HS-5 (cell line): Measurements from ENCODE around the gene OR2J1.
A peak's percentile ranks its signal among the peaks of the same experiment; 100 is the strongest.
"Not testable (repeated sequence)": the region's sequence is repeated elsewhere in the genome, so short reads cannot be mapped to it uniquely, and the experiment has no call there.

ENCODE experiments used
- DNase-seq: peaks from one replicate; pipeline ENCODE4 v3.0.0-alpha.2; 2012; ENCODE audit warnings: low read depth

OR2J1 gene

GRCh38 chr6:29099190-29099589 is at the start of gene OR2J1:
OR2J1 (plus strand) TSS chr6:29099490; CDS start chr6:29100943, 1,453 bp downstream.
- DNase-seq = no peak

- DNase-seq = no peak
These were observed 47.6 kb upstream of the OR2J1 start for GRCh38 chr6:29051680-29052079.

- DNase-seq = peak; percentile 3
These were observed 27.2 kb upstream of the OR2J1 start for GRCh38 chr6:29071831-29072723.

- no peak for DNase-seq
These were observed 20.1 kb upstream of the OR2J1 start for GRCh38 chr6:29079203-29079602.

GRCh38 chr6:29081312-29081711 is 18.0 kb upstream of the OR2J1 start:
- no peak for DNase-seq

- no peak for DNase-seq
These were observed 16.8 kb upstream of the OR2J1 start for GRCh38 chr6:29082457-29082856.

GRCh38 chr6:29087213-29087612 is 12.1 kb upstream of the OR2J1 start, which contains the start of gene OR2B3:
OR2B3 (minus strand) TSS chr6:29087313; CDS start chr6:29087248, 65 bp downstream.
- no peak for DNase-seq

- DNase-seq = no peak
These were observed 6.3 kb upstream of the OR2J1 start for GRCh38 chr6:29092957-29093356.

- DNase-seq = no peak
These were observed 1.5 kb upstream of the OR2J1 start for GRCh38 chr6:29097803-29098202.

- no peak for DNase-seq
These were observed 8.5 kb downstream of the OR2J1 start, which contains the start of gene OR2J3 for GRCh38 chr6:29107758-29108157. OR2J3 (plus strand) TSS chr6:29108058; CDS start chr6:29111891, 3,833 bp downstream.

- DNase-seq = no peak
These were observed 12.8 kb downstream of the OR2J1 start for GRCh38 chr6:29112135-29112534.

- not testable (repeated sequence) for DNase-seq
These were observed 15.7 kb downstream of the OR2J1 start for GRCh38 chr6:29114964-29115363.

GRCh38 chr6:29129326-29130012 is 30.2 kb downstream of the OR2J1 start:
- DNase-seq = no peak

- DNase-seq = no peak
These were observed 31.4 kb downstream of the OR2J1 start for GRCh38 chr6:29130644-29131043.

- DNase-seq = no peak
These were observed 32.4 kb downstream of the OR2J1 start for GRCh38 chr6:29131691-29132090.

GRCh38 chr6:29137724-29138123 is 38.4 kb downstream of the OR2J1 start:
- no peak for DNase-seq

GRCh38 chr6:29141606-29142005 is 42.3 kb downstream of the OR2J1 start:
- DNase-seq = no peak

- DNase-seq = peak; percentile 20
These were observed 43.0 kb downstream of the OR2J1 start for GRCh38 chr6:29142309-29142708.

GRCh38 chr6:29146179-29146578 is 46.9 kb downstream of the OR2J1 start:
- DNase-seq = no peak

GRCh38 chr6:29147074-29147473 is 47.8 kb downstream of the OR2J1 start:
- DNase-seq = peak; percentile 15

GRCh38 chr6:29149444-29149843 is 50.2 kb downstream of the OR2J1 start:
- not testable (repeated sequence) for DNase-seq
